ENCODE measurements around the gene CLCF1. TPM values are rescaled to one million over a fixed set of nuclear protein-coding genes. Genes with fewer than 3 reads are reported as not detected.
A peak's percentile ranks its signal among the peaks of the same experiment; 100 is the strongest.

The CLCF1 gene
- total RNA-seq, 2 experiments from 2014 or later = 0.39 to 0.45 TPM

- H3K27me3 Mint-ChIP-seq = peaks cover 10% of the 10 kb centered on the region
- H3K4me1 Mint-ChIP-seq (ENCODE audit: low read depth) = peaks cover 52% of the 10 kb centered on the region
- H3K4me3 Mint-ChIP-seq = no peak overlapping the region
- POLR2A ChIA-PET = interaction anchor here (1.4 to 1.5 kb wide), 2 partner anchors 20 to 27 kb away, joined by 3 to 4 read pairs; no protein-coding TSS in a partner anchor
- no peak for DNase-seq
- H3K36me3 Mint-ChIP-seq = no peaks in the 10 kb centered on the region
- H3K9me3 Mint-ChIP-seq = no peaks in the 10 kb centered on the region
- no peak overlapping the region for H3K27ac Mint-ChIP-seq
- intact Hi-C loops (cut with micrococcal nuclease) = loop anchor here (2.0 kb wide), 1 partner anchor 16 kb away; no protein-coding TSS in a partner anchor
- CTCF ChIA-PET = interaction anchor here (1.0 to 21.4 kb wide), 6 partner anchors 11 to 66 kb away, joined by 3 to 995 read pairs (median 4); partner anchors contain the start of genes POLD4, PTPRCAP and RAD9A
Observed at GRCh38 chr11:67372321-67372992, 941 bp downstream of the CLCF1 start.

- peak overlapping the region; percentile 38 for H3K27ac Mint-ChIP-seq
- no peaks in the 10 kb centered on the region for H3K36me3 Mint-ChIP-seq
- intact Hi-C loops (cut with micrococcal nuclease) = loop anchor here (2.0 kb wide), 1 partner anchor 15 kb away; no protein-coding TSS in a partner anchor
- peak overlapping the region; percentile 64 for H3K4me3 Mint-ChIP-seq
- DNase-seq = peak; percentile 26
- ChIA-PET POLR2A (interaction anchor here (1.4 to 1.5 kb wide), 2 partner anchors 19 to 27 kb away, joined by 3 to 4 read pairs; no protein-coding TSS in a partner anchor), CTCF (interaction anchor here (1.0 to 21.4 kb wide), 4 partner anchors 12 to 67 kb away, joined by 3 to 995 read pairs (median 54); partner anchors contain the start of genes POLD4 and RAD9A)
- peaks cover 10% of the 10 kb centered on the region for H3K27me3 Mint-ChIP-seq
- peaks cover 52% of the 10 kb centered on the region for H3K4me1 Mint-ChIP-seq (ENCODE audit: low read depth)
- no peaks in the 10 kb centered on the region for H3K9me3 Mint-ChIP-seq
Observed at GRCh38 chr11:67371911-67372320, 1.5 kb downstream of the CLCF1 start.

DNA sequence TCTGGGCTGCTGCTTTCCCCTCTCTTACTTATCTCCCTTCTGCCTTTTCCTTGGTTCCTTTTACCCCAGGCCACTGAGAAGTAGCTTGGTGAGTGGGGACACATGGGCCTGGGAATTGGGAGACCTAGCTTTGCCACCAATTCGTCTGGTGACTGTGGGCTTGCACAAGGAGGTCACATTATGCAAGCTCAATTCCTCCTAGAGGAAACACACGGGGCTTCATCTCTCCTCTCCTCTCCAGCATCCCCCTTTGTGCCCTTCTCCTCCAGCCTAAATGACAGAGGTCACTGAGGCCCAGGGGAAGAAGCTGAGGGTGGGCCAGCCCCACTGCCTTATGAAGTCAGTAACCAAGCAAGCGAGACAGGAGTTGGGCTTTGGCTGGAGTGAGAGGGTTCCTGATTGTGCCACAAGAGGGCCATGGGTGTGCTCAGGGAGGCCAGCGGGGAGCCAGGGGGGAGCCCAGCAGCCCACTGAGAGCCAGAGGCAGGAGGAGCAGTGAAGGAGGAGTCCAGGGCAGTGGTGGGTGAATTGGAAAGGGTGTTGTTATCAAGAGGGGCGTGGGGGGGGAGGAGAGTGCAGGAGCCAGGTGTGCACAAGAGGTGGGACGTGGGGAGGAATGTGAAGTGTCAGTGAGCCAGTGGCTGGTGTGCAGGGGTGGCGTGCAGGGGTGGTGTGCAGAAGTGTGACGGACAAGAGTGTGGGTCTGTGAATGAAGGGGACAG is 2.0 kb downstream of the CLCF1 start:
- Mint-ChIP-seq H3K4me3 (peak overlapping the region; percentile 64), H3K27me3 (peaks cover 10% of the 10 kb centered on the region), H3K36me3 (no peaks in the 10 kb centered on the region), H3K4me1 (ENCODE audit: low read depth) (peaks cover 52% of the 10 kb centered on the region), H3K9me3 (no peaks in the 10 kb centered on the region), H3K27ac (peak overlapping the region; percentile 38)
- ChIA-PET POLR2A (interaction anchor here (0.7 to 1.4 kb wide), 3 partner anchors 11 to 21 kb away, joined by 3 to 4 read pairs (median 3); partner anchors contain the start of genes POLD4 and RAD9A), CTCF (interaction anchor here (1.0 to 21.4 kb wide), 7 partner anchors 13 to 108 kb away, joined by 3 to 995 read pairs (median 16); partner anchors contain the start of genes POLD4 and RAD9A)
- peak; percentile 43 for DNase-seq
- intact Hi-C loops (cut with micrococcal nuclease) = no loop called here

DNA sequence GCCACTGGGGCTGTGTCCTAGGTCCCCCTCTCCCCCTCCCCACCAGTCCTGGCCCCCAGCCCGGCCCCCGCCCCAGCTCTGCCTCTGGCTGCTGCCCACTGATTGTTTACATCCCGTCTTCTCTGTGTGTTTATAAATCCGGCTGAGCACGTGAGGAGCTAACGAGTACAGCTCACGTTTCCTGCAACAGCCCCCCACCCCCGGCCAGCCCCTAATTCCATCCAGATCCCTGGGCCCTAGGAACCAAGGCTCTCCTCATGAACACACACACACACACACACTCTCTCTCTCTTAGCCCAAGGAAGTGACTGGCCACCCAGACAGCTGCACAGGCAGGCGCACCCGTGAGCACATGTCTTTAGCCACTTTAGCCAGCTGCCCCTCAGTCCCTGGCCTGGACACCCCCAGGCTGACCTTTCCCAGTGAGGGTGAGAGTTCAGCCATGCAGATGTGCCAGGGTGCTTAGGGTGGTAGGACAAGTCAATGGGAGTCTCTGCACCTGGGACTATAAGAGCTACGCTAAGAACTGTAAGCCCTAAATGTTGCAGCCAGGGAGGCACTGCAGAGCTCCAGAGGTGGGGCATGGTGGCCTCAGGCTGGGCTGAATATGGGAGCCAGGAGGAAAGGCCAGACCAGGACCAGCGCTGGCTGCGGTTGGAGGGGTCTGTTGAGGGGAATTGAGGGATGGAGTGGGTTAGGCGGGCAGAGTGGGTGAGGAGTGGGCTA is 2.9 kb downstream of the CLCF1 start:
- Mint-ChIP-seq H3K27ac (no peak overlapping the region), H3K9me3 (no peaks in the 10 kb centered on the region), H3K27me3 (peaks cover 8% of the 10 kb centered on the region), H3K4me3 (no peak overlapping the region), H3K36me3 (no peaks in the 10 kb centered on the region), H3K4me1 (ENCODE audit: low read depth) (peaks cover 57% of the 10 kb centered on the region)
- ChIA-PET CTCF (interaction anchor here (0.5 to 21.4 kb wide), 8 partner anchors 13 to 107 kb away, joined by 3 to 995 read pairs (median 10); partner anchors contain the start of genes POLD4 and RAD9A), POLR2A (interaction anchor here (0.7 to 1.4 kb wide), 5 partner anchors 11 to 21 kb away, joined by 3 to 4 read pairs (median 3); partner anchors contain the start of genes POLD4 and RAD9A)
- intact Hi-C loops (cut with micrococcal nuclease) = no loop called here
- no peak for DNase-seq

DNA sequence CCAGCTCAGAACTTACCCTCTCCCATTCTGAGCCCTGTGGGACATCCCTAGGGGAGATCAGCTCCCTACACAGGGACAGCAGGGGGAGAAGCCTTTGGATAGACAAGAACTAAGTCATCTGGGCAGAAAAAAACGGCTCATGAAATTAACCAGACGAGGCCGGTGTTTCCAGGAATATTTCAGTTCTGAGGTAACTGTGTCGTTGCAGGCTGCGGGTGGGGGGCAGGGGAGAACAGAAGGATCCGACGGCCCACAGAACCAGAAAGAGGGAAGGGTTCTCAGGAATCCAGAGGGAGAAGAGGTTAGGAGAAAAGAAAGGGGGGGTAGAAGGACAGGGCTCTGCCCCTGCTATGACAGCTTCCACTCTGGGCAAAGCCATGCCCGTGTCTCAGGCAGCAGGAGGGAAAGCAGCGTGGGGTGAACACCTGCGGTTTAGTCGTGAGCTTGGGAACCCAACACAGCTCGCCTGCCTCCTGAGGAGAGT is 3.6 kb downstream of the CLCF1 start:
- ChIA-PET CTCF (interaction anchor here (1.0 to 21.4 kb wide), 7 partner anchors 13 to 106 kb away, joined by 3 to 995 read pairs (median 16); partner anchors contain the start of genes POLD4 and RAD9A), POLR2A (interaction anchor here (0.7 to 1.4 kb wide), 3 partner anchors 17 to 22 kb away, joined by 3 to 4 read pairs (median 3); partner anchors contain the start of genes POLD4 and RAD9A)
- Mint-ChIP-seq H3K4me3 (no peak overlapping the region), H3K36me3 (no peaks in the 10 kb centered on the region), H3K27me3 (peaks cover 8% of the 10 kb centered on the region), H3K27ac (no peak overlapping the region), H3K4me1 (ENCODE audit: low read depth) (peaks cover 60% of the 10 kb centered on the region), H3K9me3 (no peaks in the 10 kb centered on the region)
- DNase-seq = no peak
- intact Hi-C loops (cut with micrococcal nuclease) = no loop called here

- no peak overlapping the region for H3K4me3 Mint-ChIP-seq
- H3K9me3 Mint-ChIP-seq = no peaks in the 10 kb centered on the region
- H3K27ac Mint-ChIP-seq = no peak overlapping the region
- H3K4me1 Mint-ChIP-seq (ENCODE audit: low read depth) = peaks cover 60% of the 10 kb centered on the region
- H3K36me3 Mint-ChIP-seq = no peaks in the 10 kb centered on the region
- CTCF ChIA-PET = interaction anchor here (1.0 to 21.4 kb wide), 5 partner anchors 13 to 97 kb away, joined by 3 to 995 read pairs (median 18); partner anchors contain the start of genes POLD4 and RAD9A
- no peak for DNase-seq
- intact Hi-C loops (cut with micrococcal nuclease) = no loop called here
- H3K27me3 Mint-ChIP-seq = peaks cover 8% of the 10 kb centered on the region
- POLR2A ChIA-PET = no interaction called here
Observed at GRCh38 chr11:67369275-67369674, 4.1 kb downstream of the CLCF1 start.

DNA sequence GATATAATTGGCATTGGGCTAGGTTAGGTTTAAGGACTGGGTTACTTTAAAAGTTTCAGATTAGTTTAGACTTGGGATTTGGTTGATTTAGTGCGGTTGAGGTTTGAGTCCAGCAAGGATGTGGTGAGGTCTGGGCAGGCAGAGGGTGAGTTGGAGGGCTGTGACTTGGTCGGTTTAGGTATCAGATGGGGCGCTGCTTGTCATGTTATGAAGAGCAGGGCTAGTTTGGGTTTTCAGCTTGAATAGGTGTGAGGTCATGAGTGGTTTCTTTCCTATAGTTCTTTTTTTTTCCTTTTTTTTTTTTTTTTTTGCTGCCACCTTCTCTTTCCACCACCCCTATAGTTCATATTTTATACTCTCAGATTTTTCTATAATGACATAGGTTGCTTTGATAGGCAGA is 4.8 kb downstream of the CLCF1 start:
- Mint-ChIP-seq H3K27ac (peak overlapping the region; percentile 31), H3K4me3 (no peak overlapping the region), H3K4me1 (ENCODE audit: low read depth) (peaks cover 60% of the 10 kb centered on the region), H3K36me3 (no peaks in the 10 kb centered on the region), H3K27me3 (peaks cover 4% of the 10 kb centered on the region), H3K9me3 (no peaks in the 10 kb centered on the region)
- peak; percentile 68 for DNase-seq
- intact Hi-C loops (cut with micrococcal nuclease) = no loop called here
- POLR2A ChIA-PET = no interaction called here
- CTCF ChIA-PET = interaction anchor here (2.8 to 21.4 kb wide), 3 partner anchors 12 to 22 kb away, joined by 18 to 995 read pairs (median 106); partner anchors contain the start of gene POLD4

DNA sequence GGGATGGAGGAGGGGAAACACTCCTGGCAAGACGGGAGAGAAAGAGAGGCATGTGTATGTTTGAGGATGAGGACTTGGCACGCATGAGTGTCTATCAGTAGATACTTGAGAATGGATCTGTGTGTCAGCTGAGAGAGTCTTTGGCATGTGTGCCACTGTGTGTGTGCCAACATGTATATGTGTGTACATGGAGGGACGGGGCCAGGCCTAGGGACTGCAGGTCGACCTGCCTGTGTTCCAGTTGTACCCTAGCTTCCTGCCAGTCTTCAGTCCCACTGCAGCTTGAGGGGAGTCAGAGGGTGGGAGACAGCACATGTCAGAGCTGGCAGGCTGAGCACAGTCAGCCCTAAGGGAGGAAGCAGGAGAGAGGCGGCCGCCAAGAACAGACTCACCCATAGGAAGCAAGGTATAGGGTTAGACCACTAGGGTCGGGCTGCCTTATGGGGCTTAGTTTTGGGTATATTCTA is 5.6 kb downstream of the CLCF1 start:
- Mint-ChIP-seq H3K36me3 (no peaks in the 10 kb centered on the region), H3K9me3 (no peaks in the 10 kb centered on the region), H3K27ac (no peak overlapping the region), H3K4me3 (no peak overlapping the region), H3K27me3 (peaks cover 4% of the 10 kb centered on the region), H3K4me1 (ENCODE audit: low read depth) (peaks cover 61% of the 10 kb centered on the region)
- ChIA-PET POLR2A (no interaction called here), CTCF (interaction anchor here (1.1 to 8.5 kb wide), 3 partner anchors 11 to 17 kb away, joined by 3 to 106 read pairs (median 15); no protein-coding TSS in a partner anchor)
- DNase-seq = no peak
- intact Hi-C loops (cut with micrococcal nuclease) = no loop called here

DNA sequence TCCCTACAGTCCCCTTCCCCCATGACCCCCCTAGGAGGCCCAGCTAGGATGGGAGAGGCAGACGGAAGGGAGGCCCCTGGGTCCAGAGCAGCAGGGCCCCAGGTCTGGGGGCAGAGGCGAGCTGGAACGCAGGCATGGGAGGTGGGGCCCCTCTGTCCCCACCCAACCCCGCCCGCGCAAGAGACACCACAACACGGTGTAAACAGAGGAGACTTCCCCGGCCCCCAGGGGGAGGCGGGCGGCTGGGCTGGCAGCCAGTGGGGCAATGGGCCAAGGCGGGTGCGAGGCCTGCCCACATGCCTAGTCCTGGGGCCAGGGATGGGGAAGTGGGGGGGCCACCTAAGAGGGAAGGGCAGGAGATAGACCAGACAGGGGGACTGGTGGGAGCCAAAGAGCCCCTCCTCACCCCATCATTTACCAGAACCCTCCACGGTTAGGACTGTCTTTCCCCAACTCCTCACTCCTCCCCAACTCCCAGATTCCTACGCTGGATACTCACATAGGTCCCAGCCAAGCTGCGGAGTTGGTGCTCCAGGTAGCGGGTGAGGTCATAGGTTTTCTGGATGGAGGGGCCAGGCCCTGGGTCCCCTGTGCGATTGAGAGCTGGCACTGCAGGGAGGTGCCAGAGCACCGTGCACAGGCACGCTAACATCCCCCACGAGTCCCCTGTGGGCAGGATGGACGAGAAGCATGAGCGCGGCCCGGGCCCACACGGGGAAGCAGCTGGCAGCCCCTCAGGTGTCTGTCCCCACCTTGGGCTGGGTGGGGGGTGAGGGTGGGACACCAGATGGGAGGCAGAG is 6.2 kb downstream of the CLCF1 start:
- H3K27me3 Mint-ChIP-seq = peaks cover 4% of the 10 kb centered on the region
- peaks cover 61% of the 10 kb centered on the region for H3K4me1 Mint-ChIP-seq (ENCODE audit: low read depth)
- intact Hi-C loops (cut with micrococcal nuclease) = no loop called here
- no peaks in the 10 kb centered on the region for H3K9me3 Mint-ChIP-seq
- DNase-seq = no peak
- H3K4me3 Mint-ChIP-seq = no peak overlapping the region
- no peaks in the 10 kb centered on the region for H3K36me3 Mint-ChIP-seq
- ChIA-PET CTCF (interaction anchor here (1.1 to 8.5 kb wide), 3 partner anchors 10 to 17 kb away, joined by 3 to 106 read pairs (median 15); no protein-coding TSS in a partner anchor), POLR2A (no interaction called here)
- no peak overlapping the region for H3K27ac Mint-ChIP-seq

- no peak for DNase-seq
- CTCF ChIA-PET = interaction anchor here (2.2 to 4.1 kb wide), 2 partner anchors 10 to 15 kb away, joined by 11 to 15 read pairs; no protein-coding TSS in a partner anchor
- peaks cover 57% of the 10 kb centered on the region for H3K4me1 Mint-ChIP-seq (ENCODE audit: low read depth)
- H3K27me3 Mint-ChIP-seq = no peaks in the 10 kb centered on the region
- no peak overlapping the region for H3K4me3 Mint-ChIP-seq
- H3K27ac Mint-ChIP-seq = no peak overlapping the region
- H3K9me3 Mint-ChIP-seq = no peaks in the 10 kb centered on the region
- no peaks in the 10 kb centered on the region for H3K36me3 Mint-ChIP-seq
- POLR2A ChIA-PET = no interaction called here
- intact Hi-C loops (cut with micrococcal nuclease) = no loop called here
Observed at GRCh38 chr11:67366546-67366945, 6.9 kb downstream of the CLCF1 start.

All from activated CD4-positive, alpha-beta memory T cell treated with anti-CD3 and anti-CD28 coated beads for 36 hours (primary cell).